PC-3 (cell line): Measurements from ENCODE around the gene NOP56. TPM values are rescaled to one million over a fixed set of nuclear protein-coding genes. Genes with fewer than 3 reads are reported as not detected.
A peak's percentile ranks its signal among the peaks of the same experiment; 100 is the strongest.

Experiments
- ATAC-seq: fragments of 200-7000 bp; cut with Tn5 transposase; 2 replicates; pipeline ENCODE4 v1.9.1; 2020; ENCODE audit warnings: mild to moderate bottlenecking, moderate library complexity
- BruUV-seq: library from RNA; stranded (reverse); fragments of 400-500 nt; replicated peaks from 2 replicates; lab custom pipeline; 2021; lab: Mats Ljungman, UMichigan
- CTCF ChIA-PET: fragments of 300-600 bp; sonication (Branson Sonifier 250); formaldehyde crosslinking; loops from one replicate; lab custom pipeline; 2022; ENCODE audit warnings: antibody characterized with exemption; lab: Charles Lee
- POLR2A ChIA-PET: fragments of 300-600 bp; sonication (Branson Sonifier 250); formaldehyde crosslinking; loops from one replicate; lab custom pipeline; 2022; ENCODE audit warnings: antibody characterized with exemption; ENCODE audit not compliant: unreplicated experiment; lab: Charles Lee
- DNase-seq: peaks from one replicate; pipeline ENCODE4 v3.0.0-alpha.2; 2015
- H2AFZ ChIP-seq: fragments of 300-600 bp; sonication (generic); 2 replicates; pipeline ENCODE4 v1.6.0; 2016; ENCODE audit warnings: antibody characterized with exemption, low read length
- H3F3A ChIP-seq: fragments of 300-600 bp; sonication (generic); one replicate; pipeline ENCODE4 v1.6.0; 2017; ENCODE audit warnings: antibody characterized with exemption, low read length, control low read depth, mild to moderate bottlenecking; ENCODE audit not compliant: unreplicated experiment
- H3K27ac ChIP-seq: fragments of 300-600 bp; sonication (generic); 2 replicates; pipeline ENCODE4 v1.5.1; 2016; ENCODE audit warnings: mild to moderate bottlenecking, low read length
- H3K27me3 ChIP-seq: fragments of 300-600 bp; sonication (generic); 2 replicates; pipeline ENCODE4 v1.6.1; 2016; ENCODE audit warnings: low read length, mixed read lengths
- H3K36me3 ChIP-seq: fragments of 300-600 bp; sonication (generic); 2 replicates; pipeline ENCODE4 v1.6.1; 2016; ENCODE audit warnings: low read depth, mixed run types, low read length, mixed read lengths
- H3K4me1 ChIP-seq: fragments of 300-600 bp; sonication (generic); 2 replicates; pipeline ENCODE4 v1.5.1; 2016; ENCODE audit warnings: low read length; ENCODE audit not compliant: insufficient read depth
- H3K4me2 ChIP-seq: fragments of 300-600 bp; sonication (generic); 2 replicates; pipeline ENCODE4 v1.6.0; 2016; ENCODE audit warnings: low read length
- H3K4me3 ChIP-seq: fragments of 300-600 bp; sonication (generic); 2 replicates; pipeline ENCODE4 v1.5.1; 2016; ENCODE audit warnings: mild to moderate bottlenecking, low read length, mixed read lengths
- H3K79me2 ChIP-seq: fragments of 300-600 bp; sonication (generic); 2 replicates; pipeline ENCODE4 v1.6.1; 2017; ENCODE audit warnings: low read length, mixed read lengths
- H3K9ac ChIP-seq: fragments of 300-600 bp; sonication (generic); 2 replicates; pipeline ENCODE4 v1.6.0; 2016; ENCODE audit warnings: mild to moderate bottlenecking, low read length
- H3K9me2 ChIP-seq: fragments of 300-600 bp; sonication (generic); replicated peaks from 2 replicates; pipeline ENCODE4 v1.6.1; 2016; ENCODE audit warnings: mixed run types, low read length, mixed read lengths
- H3K9me3 ChIP-seq: fragments of 300-600 bp; sonication (generic); 2 replicates; pipeline ENCODE4 v1.6.1; 2016; ENCODE audit warnings: low read length, mixed read lengths
- H4K20me1 ChIP-seq: fragments of 300-600 bp; sonication (generic); 2 replicates; pipeline ENCODE4 v1.6.1; 2016; ENCODE audit warnings: low read length, mixed read lengths
- CTCF ChIP-seq: fragments of 300-600 bp; sonication (generic); conservative IDR thresholded peaks from 2 replicates; pipeline ENCODE4 v1.5.1; 2017; ENCODE audit warnings: antibody characterized with exemption, low read depth, mild to moderate bottlenecking, low read length
- EZH2 ChIP-seq: fragments of 300-600 bp; sonication (generic); IDR thresholded peaks from one replicate; pipeline ENCODE4 v1.6.1; 2017; ENCODE audit warnings: antibody characterized with exemption, mild to moderate bottlenecking, low read length; ENCODE audit not compliant: unreplicated experiment
- EZH2phosphoT487 ChIP-seq: fragments of 300-600 bp; sonication (generic); IDR thresholded peaks from 2 replicates; pipeline ENCODE4 v1.6.1; 2018; ENCODE audit warnings: mild to moderate bottlenecking, antibody characterized with exemption, low read length, borderline replicate concordance
- intact Hi-C: fragments of 100-400 bp; cut with micrococcal nuclease; formaldehyde crosslinking; loops from 2 replicates; pipeline ENCODE4 v1.9.0; 2023
- total RNA-seq: library from RNA; depleted of rRNA; stranded (reverse); fragments of >200 nt; gene quantifications from 2 replicates; pipeline ENCODE4 v1.2.3, GENCODE V29; 2014

Gene NOP56
- total RNA-seq, 1 experiment from 2014 or later = 570 TPM

GRCh38 chr20:2663364-2663886 lies 11.0 kb downstream of the NOP56 start:
- TSS peak; percentile 59 for BruUV-seq
- Histone ChIP-seq H3K9ac (peak overlapping the region; percentile 94), H3K79me2 (peaks cover 26% of the 10 kb centered on the region), H3K36me3 (peaks cover 31% of the 10 kb centered on the region), H3K4me2 (peak overlapping the region; percentile 92), H2AFZ (peak overlapping the region; percentile 85; the same call in 1 of the 2 replicates), H3K9me2 (no peaks in the 10 kb centered on the region), H3K4me1 (peaks cover 12% of the 10 kb centered on the region), H3K27ac (peak overlapping the region; percentile 69; the same call in 1 of the 2 replicates), H3K4me3 (peak overlapping the region; percentile 98), H3K9me3 (no peaks in the 10 kb centered on the region), H3K27me3 (no peaks in the 10 kb centered on the region), H4K20me1 (peaks cover 12% of the 10 kb centered on the region), H3F3A (peaks cover 8% of the 10 kb centered on the region)
- ChIA-PET POLR2A (no interaction called here), CTCF (no interaction called here)
- DNase-seq (no peak), ATAC-seq (no peak)
- intact Hi-C loops = no loop called here
- no peak for TF ChIP-seq CTCF
- TF ChIP-seq EZH2 = no peak
- TF ChIP-seq EZH2phosphoT487 = no peak

GRCh38 chr20:2663887-2664719 lies 11.7 kb downstream of the NOP56 start, which contains the start of gene IDH3B:
Gene IDH3B, minus strand, starts transcription at chr20:2664216. Its CDS starts 28 bp downstream, at chr20:2664188.
- peak; percentile 91 for ATAC-seq

More at GRCh38 chr20:2663887-2664719, 11.7 kb downstream of the NOP56 start, which contains the start of gene IDH3B:
- peaks cover under 1% of the 10 kb centered on the region for H3F3A ChIP-seq
- H4K20me1 ChIP-seq = peaks cover 6% of the 10 kb centered on the region; the same call in 1 of the 2 replicates
- H3K4me3 ChIP-seq = peak within 1 kb of the TSS; percentile 98
- peaks cover 26% of the 10 kb centered on the region for H3K79me2 ChIP-seq
- no peak for TF ChIP-seq EZH2
- no peak for TF ChIP-seq CTCF
- no peak for TF ChIP-seq EZH2phosphoT487
- ChIA-PET CTCF (no interaction called here), POLR2A (interaction anchor here (0.6 kb wide), 1 partner anchor 12 kb away, joined by 4 read pairs; no protein-coding TSS in a partner anchor)
- intact Hi-C loops = loop anchor here (1.0 kb wide), 1 partner anchor 12 kb away; the partner anchor contains the start of gene NOP56
- no peaks in the 10 kb centered on the region for H3K9me2 ChIP-seq
- BruUV-seq = TSS peak; percentile 100
- peaks cover 26% of the 10 kb centered on the region for H3K36me3 ChIP-seq
- H2AFZ ChIP-seq = peak within 1 kb of the TSS; percentile 85
- DNase-seq = peak; percentile 90
- 0 out of 2 replicates have a peak, but pooled peaks cover 4% of the 10 kb centered on the region for H3K27me3 ChIP-seq
- H3K4me1 ChIP-seq = peaks cover 12% of the 10 kb centered on the region
- H3K9me3 ChIP-seq = no peaks in the 10 kb centered on the region
- peak within 1 kb of the TSS; percentile 69 for H3K27ac ChIP-seq
- H3K9ac ChIP-seq = peak within 1 kb of the TSS; percentile 94
- peak within 1 kb of the TSS; percentile 92 for H3K4me2 ChIP-seq
